ENCODE data around the gene MRPL4. TPM values are rescaled to one million over a fixed set of nuclear protein-coding genes. Genes with fewer than 3 reads are reported as not detected.

Gene MRPL4
- total RNA-seq, 1 experiment from 2014 or later = 96.4 TPM

Other genes with a start within 250 kb of the MRPL4 start
- not detected in 2 replicates for gene COL5A3, start 241.7 kb upstream of the MRPL4 start, total RNA-seq (2014; rRNA removed; shearing (Covaris generic))
- not detected in 2 replicates for gene RDH8, start 238.7 kb upstream of the MRPL4 start, total RNA-seq (2014; rRNA removed; shearing (Covaris generic))
- gene SHFL, start 165.9 kb upstream of the MRPL4 start, total RNA-seq (2014; rRNA removed; shearing (Covaris generic)) = 80.9 and 98.9 TPM in 2 replicates
- 0.25 TPM in 1 of 2 replicates, not detected in the other for gene ANGPTL6, start 149.5 kb upstream of the MRPL4 start, total RNA-seq (2014; rRNA removed; shearing (Covaris generic))
- 20.9 and 25.0 TPM in 2 replicates for gene PPAN, start 145.9 kb upstream of the MRPL4 start, total RNA-seq (2014; rRNA removed; shearing (Covaris generic))
- 0.96 and 6.5 TPM in 2 replicates for gene P2RY11, start 140.5 kb upstream of the MRPL4 start, total RNA-seq (2014; rRNA removed; shearing (Covaris generic))
- gene EIF3G, start 132.3 kb upstream of the MRPL4 start, total RNA-seq (2014; rRNA removed; shearing (Covaris generic)) = 261 and 266 TPM in 2 replicates
- gene DNMT1, start 57.3 kb upstream of the MRPL4 start, total RNA-seq (2014; rRNA removed; shearing (Covaris generic)) = 199 and 263 TPM in 2 replicates
- gene S1PR2, start 20.9 kb upstream of the MRPL4 start, total RNA-seq (2014; rRNA removed; shearing (Covaris generic)) = 7.1 and 8.3 TPM in 2 replicates
- gene ICAM1, start 18.9 kb downstream of the MRPL4 start, total RNA-seq (2014; rRNA removed; shearing (Covaris generic)) = 68.8 and 88.4 TPM in 2 replicates
- gene ICAM4, start 34.7 kb downstream of the MRPL4 start, total RNA-seq (2014; rRNA removed; shearing (Covaris generic)) = not detected in 2 replicates
- gene ICAM5, start 37.7 kb downstream of the MRPL4 start, total RNA-seq (2014; rRNA removed; shearing (Covaris generic)) = 4.4 and 6.1 TPM in 2 replicates
- 0.94 TPM in 1 of 2 replicates, not detected in the other for gene ZGLP1, start 57.6 kb downstream of the MRPL4 start, total RNA-seq (2014; rRNA removed; shearing (Covaris generic))
- gene FDX2, start 63.8 kb downstream of the MRPL4 start, total RNA-seq (2014; rRNA removed; shearing (Covaris generic)) = 26.7 and 37.9 TPM in 2 replicates
- gene RAVER1, start 81.3 kb downstream of the MRPL4 start, total RNA-seq (2014; rRNA removed; shearing (Covaris generic)) = 14.3 and 33.5 TPM in 2 replicates
- gene ICAM3, start 87.4 kb downstream of the MRPL4 start, total RNA-seq (2014; rRNA removed; shearing (Covaris generic)) = not detected in 2 replicates
- 88.7 and 89.3 TPM in 2 replicates for gene TYK2, start 128.4 kb downstream of the MRPL4 start, total RNA-seq (2014; rRNA removed; shearing (Covaris generic))
- gene CDC37, start 151.3 kb downstream of the MRPL4 start, total RNA-seq (2014; rRNA removed; shearing (Covaris generic)) = 109 and 233 TPM in 2 replicates
- 0.81 and 2.3 TPM in 2 replicates for gene PDE4A, start 168.3 kb downstream of the MRPL4 start, total RNA-seq (2014; rRNA removed; shearing (Covaris generic))